Spleen (tissue), 13 donors: ENCODE results near the gene LTBR. TPM values are rescaled to one million over a fixed set of nuclear protein-coding genes. Genes with fewer than 3 reads are reported as not detected.

Experiments
- DNase-seq: peaks from one replicate; pipeline ENCODE4 v3.0.0-alpha.2; 2020
- H3K27ac ChIP-seq, 8 donors: fragments of 200-600 bp; sonication (generic) in 7 of 8; 1 replicate in 4 of 8; 2 replicates in 4 of 8; pipeline versions ENCODE4 v1.5.0 to v1.8.0; 2016 to 2021; ENCODE audit warnings: inconsistent platforms in 4 of 8, mild to moderate bottlenecking in 4 of 8, moderate library complexity in 1 of 8
- H3K27me3 ChIP-seq, 7 donors: fragments of 200-600 bp; sonication (generic) in 6 of 7; replicated peaks in 1 of 7; 1 replicate in 4 of 7; 2 replicates in 3 of 7; pipeline versions ENCODE4 v1.5.0 to v1.8.0; 2016 to 2021; ENCODE audit warnings: inconsistent platforms in 3 of 7, mild to moderate bottlenecking in 1 of 7
- H3K36me3 ChIP-seq, 6 donors: fragments of 200-600 bp; sonication (generic) in 5 of 6; 1 replicate in 4 of 6; 2 replicates in 2 of 6; pipeline versions ENCODE4 v1.5.0 to v1.8.0; 2016 to 2021; ENCODE audit warnings: inconsistent platforms in 2 of 6
- H3K4me1 ChIP-seq, 6 donors: fragments of 200-600 bp; sonication (generic) in 5 of 6; 1 replicate in 3 of 6; 2 replicates in 3 of 6; pipeline versions ENCODE4 v1.5.0 to v1.8.0; 2016 to 2021; ENCODE audit warnings: inconsistent platforms in 3 of 6
- H3K4me3 ChIP-seq, 8 donors: fragments of 200-600 bp; sonication (generic) in 7 of 8; 1 replicate in 4 of 8; 2 replicates in 4 of 8; pipeline versions ENCODE4 v1.5.0 to v1.8.0; 2016 to 2021; ENCODE audit warnings: inconsistent platforms in 4 of 8, mild to moderate bottlenecking in 4 of 8, moderate library complexity in 2 of 8
- H3K9me3 ChIP-seq, 8 donors: fragments of 200-600 bp; sonication (generic) in 7 of 8; 1 replicate in 4 of 8; 2 replicates in 4 of 8; pipeline versions ENCODE4 v1.5.0 to v1.8.0; 2016 to 2021; ENCODE audit warnings: inconsistent platforms in 4 of 8
- CTCF ChIP-seq, 11 experiments: fragments of 200-600 bp in 7 of 11; fragments of 450-650 bp in 4 of 11; sonication (generic) in 4 of 11; IDR thresholded peaks in 8 of 11; conservative IDR thresholded peaks in 3 of 11; 1 replicate in 7 of 11; 2 replicates in 4 of 11; pipeline versions ENCODE4 v1.4.0 to v1.8.0; 2016 to 2021; ENCODE audit warnings: antibody characterized with exemption in 11 of 11, inconsistent platforms in 4 of 11, mild to moderate bottlenecking in 1 of 11
- POLR2A ChIP-seq, 3 donors: fragments of 450-650 bp; IDR thresholded peaks; one replicate each; pipeline ENCODE4 v1.5.1; 2017; ENCODE audit warnings: antibody characterized with exemption in 3 of 3, mild to moderate bottlenecking in 1 of 3
- POLR2AphosphoS5 ChIP-seq, 3 donors: sonication (generic); formaldehyde crosslinking; IDR thresholded peaks; one replicate each; pipeline ENCODE4 v1.5.1; 2017; ENCODE audit warnings: antibody characterized with exemption in 3 of 3
- WGBS, 5 donors: extraction: QIAGEN DNeasy Blood & Tissue Kit in 3 of 5; methylation state at CpG; one replicate each; pipeline versions ENCODE4 v1.1.5 to v1.1.7; 2013 to 2018; 5-methylcytosine and 5-hydroxymethylcytosine counted together
- intact Hi-C: fragments of 100-400 bp; cut with DNase I; formaldehyde crosslinking; loops from one replicate; pipeline ENCODE4 v1.15.0; 2023; ENCODE audit warnings: low total_unique reads
- long read RNA-seq, 2 donors: transcript quantifications; one replicate each; lab custom pipeline, GENCODE V29; 2026
- polyA plus RNA-seq, 3 donors: library from polyadenylated mRNA; stranded (reverse); fragments of 200-250 nt; gene quantifications; one replicate each; pipeline ENCODE4 v1.2.1, GENCODE V29; 2013
- total RNA-seq, 7 donors: library from RNA; depleted of rRNA in 3 of 7; stranded (reverse); fragments of >200 nt in 3 of 7; fragmentation: NEBNext Ultra II Directional in 4 of 7; extraction: Animal tissue kit (Norgen Biotek cat#: 25700) in 4 of 7; gene quantifications; one replicate each; pipeline versions ENCODE4 v1.1.0 to v1.2.1, GENCODE V29; 2016 to 2021
- donor health status: healthy with polysubstance abuse.
- donor health status: DM: no; HTN: no; CAD: no; lungs with moderate emphysema.
- donor health status: DM: no; HTN: no; CAD: no.
- donor health status: Bipolar disorder and iron deficiency.
- donor health status: healthy.
- donor health status: DM: no; HTN: no; CAD: no.
- donor health status: DM: yes; HTN: yes; CAD: no.

LTBR gene
- total RNA-seq (100 to 1,000 TPM in 3 of 7 donors, 10 to 100 TPM in 4; 49.0 to 155 (median 87.8) TPM), polyA plus RNA-seq (10 to 100 TPM; 14.4 to 29.2 (median 15.7) TPM)
- long read RNA-seq, donor 1, transcript LTBR-201 (10 exons, 2,260 nt): major isoform, 13 of 15 reads
- long read RNA-seq, donor 1, partial matches to known transcripts: 0 of 15 reads
- long read RNA-seq, donor 1, other reads (novel, unspliced or antisense): 0 of 15 reads
- long read RNA-seq, donor 2, transcript LTBR-201 (10 exons, 2,260 nt): major isoform, 15 of 16 reads
- long read RNA-seq, donor 2, partial matches to known transcripts: 0 of 16 reads
- long read RNA-seq, donor 2, other reads (novel, unspliced or antisense): 0 of 16 reads

- peak within 1 kb of the TSS; percentile 38 to 75 (median 66) for H3K4me3 ChIP-seq
- peaks cover 0 to 31% (median 4%) of the 10 kb centered on the region in 6 donors for H3K36me3 ChIP-seq
- no peaks in the 10 kb centered on the region for H3K9me3 ChIP-seq
- H3K27me3 ChIP-seq: peaks cover 0 to 30% (median 3%) of the 10 kb centered on the region in 7 donors
- peaks cover 12 to 86% (median 49%) of the 10 kb centered on the region in 6 donors for H3K4me1 ChIP-seq
- peak within 1 kb of the TSS; percentile 74 to 91 (median 88) for H3K27ac ChIP-seq
- intact Hi-C loops: no loop called here
- TF ChIP-seq POLR2A (IDR thresholded peaks at IDR 0.05) (no peak), CTCF (IDR thresholded peaks at IDR 0.05 in 8 of 11, conservative IDR thresholded peaks at IDR 0.05 in 3 of 11) (peak in 3 of 11 experiments; percentile 12 to 31 (median 26)), POLR2AphosphoS5 (IDR thresholded peaks at IDR 0.05) (peak; percentile 82 to 95 (median 90))
- DNase-seq: peak; percentile 97
- WGBS, 5 donors: 6 to 17% (median 8%) methylated on average over 27 to 62 of the region's 62 CpGs
Measured at GRCh38 chr12:6383572-6384498, at the start of gene LTBR. TSS of gene LTBR (plus strand) at chr12:6384162. CDS start at chr12:6384359, 197 bp downstream.

GRCh38 chr12:6334359-6334758 lies 49.6 kb upstream of the LTBR start:
- 57 to 76% (median 62%) methylated on average over 5 of the region's 5 CpGs for WGBS, 5 donors
- TF ChIP-seq POLR2AphosphoS5 (IDR thresholded peaks at IDR 0.05) (no peak), POLR2A (IDR thresholded peaks at IDR 0.05) (no peak), CTCF (IDR thresholded peaks at IDR 0.05 in 8 of 11, conservative IDR thresholded peaks at IDR 0.05 in 3 of 11) (no peak)
- H3K9me3 ChIP-seq: no peaks in the 10 kb centered on the region
- intact Hi-C loops: loop anchor here (10.0 kb wide), 2 partner anchors 130 to 210 kb away; no protein-coding TSS in a partner anchor
- peaks cover 76 to 100% (median 97%) of the 10 kb centered on the region in 6 donors for H3K4me1 ChIP-seq
- peaks cover 2 to 58% (median 52%) of the 10 kb centered on the region in 6 donors for H3K36me3 ChIP-seq
- H3K4me3 ChIP-seq: peak overlapping the region in 3 of 8 donors; percentile 86 to 97 (median 89)
- H3K27ac ChIP-seq: peak overlapping the region; percentile 86 to 99 (median 96)
- DNase-seq: no peak
- H3K27me3 ChIP-seq: peaks cover 0 to 72% (median 0%) of the 10 kb centered on the region in 7 donors

GRCh38 chr12:6334940-6335450 lies 49.0 kb upstream of the LTBR start:
- Histone ChIP-seq H3K4me1 (peaks cover 72 to 100% (median 95%) of the 10 kb centered on the region in 6 donors), H3K27ac (peak overlapping the region; percentile 86 to 99 (median 96)), H3K9me3 (no peaks in the 10 kb centered on the region), H3K4me3 (peak overlapping the region in 7 of 8 donors; percentile 66 to 97 (median 89)), H3K36me3 (peaks cover 2 to 52% (median 46%) of the 10 kb centered on the region in 6 donors), H3K27me3 (peaks cover 0 to 72% (median 0%) of the 10 kb centered on the region in 7 donors)
- 47 to 64% (median 49%) methylated on average over 13 of the region's 13 CpGs for WGBS, 5 donors
- TF ChIP-seq POLR2AphosphoS5 (IDR thresholded peaks at IDR 0.05) (no peak), CTCF (IDR thresholded peaks at IDR 0.05 in 8 of 11, conservative IDR thresholded peaks at IDR 0.05 in 3 of 11) (no peak), POLR2A (IDR thresholded peaks at IDR 0.05) (no peak)
- DNase-seq: peak; percentile 80
- intact Hi-C loops: loop anchor here (10.0 kb wide), 2 partner anchors 130 to 210 kb away; no protein-coding TSS in a partner anchor
